H1 (cell line): Measurements from ENCODE around the gene PLBD2.

Experiments
- CREB1 ChIP-seq: IDR thresholded peaks from 2 replicates; pipeline ENCODE4 v1.6.1; 2012; ENCODE audit warnings: inconsistent platforms
- CTCF ChIP-seq, 3 experiments: IDR thresholded peaks; 1 replicate in 2 of 3; 2 replicates in 1 of 3; pipeline versions ENCODE4 v1.5.1 to v1.6.1; 2011; ENCODE audit warnings: low read length in 3 of 3, mild to moderate bottlenecking in 3 of 3, inconsistent platforms in 2 of 3, low read depth in 1 of 3, moderate library complexity in 1 of 3; ENCODE audit not compliant: insufficient read depth in 1 of 3; ENCODE audit errors: control extremely low read depth in 1 of 3
- EZH2 ChIP-seq: fragments of 200-600 bp; sonication (generic); IDR thresholded peaks from 2 replicates; pipeline ENCODE4 v1.7.1; 2012; ENCODE audit warnings: low read depth, mild to moderate bottlenecking, moderate library complexity, low read length, inconsistent platforms; ENCODE audit not compliant: severe bottlenecking
- TBP ChIP-seq: IDR thresholded peaks from 2 replicates; pipeline ENCODE4 v1.6.1; 2011; ENCODE audit warnings: low read depth, low read length, improper control_type of control experiment
- ZNF274 ChIP-seq: IDR thresholded peaks from 2 replicates; pipeline ENCODE4 v1.7.0; 2012; ENCODE audit warnings: low read length, borderline replicate concordance; ENCODE audit errors: extremely low read depth

- TF ChIP-seq CTCF (IDR thresholded peaks at IDR 0.05; ENCODE audit: control extremely low read depth in 1 of 3, insufficient read depth in 1 of 3, low read depth in 1 of 3, low read length in 3 of 3): no peak
- no peak for TF ChIP-seq CREB1
- TF ChIP-seq ZNF274: no peak
- no peak for TF ChIP-seq TBP
- no peak for TF ChIP-seq EZH2
These were observed 50.4 kb downstream of the PLBD2 start for GRCh38 chr12:113408756-113409298.
